GM21367 (cell line): ENCODE results near the gene HSPB6.
"Not testable (repeated sequence)": the region's sequence is repeated elsewhere in the genome, so short reads cannot be mapped to it uniquely, and the experiment has no call there.

Source experiments
- ATAC-seq: cut with Tn5 transposase; IDR thresholded peaks from one replicate; pipeline ENCODE4 v1.9.1; 2021; ENCODE audit not compliant: unreplicated experiment

Gene HSPB6

GRCh38 chr19:35732540-35733179 lies 24.2 kb downstream of the HSPB6 start:
- no peak for ATAC-seq

GRCh38 chr19:35731779-35732405 lies 24.9 kb downstream of the HSPB6 start:
- ATAC-seq = no peak

DNA sequence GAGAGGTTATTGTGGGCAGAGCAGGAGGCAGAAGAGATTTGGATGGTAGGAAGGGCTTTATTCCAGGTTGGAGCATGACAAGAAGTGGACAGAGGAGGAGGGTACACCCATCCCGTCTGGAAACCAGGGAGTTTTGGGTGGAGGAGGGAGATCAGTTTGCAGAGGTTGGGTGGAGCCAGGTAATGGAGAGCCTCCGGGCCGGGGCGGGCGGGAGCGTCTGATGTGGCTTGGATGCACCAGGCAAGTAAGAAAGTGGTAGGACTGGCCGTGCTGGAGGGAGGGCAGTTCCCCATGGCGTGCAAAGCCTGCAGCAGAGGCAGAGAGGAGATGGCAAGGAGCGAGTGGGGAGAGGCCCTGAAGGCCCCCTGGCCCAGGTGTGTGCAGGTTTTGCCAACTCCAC lies 25.5 kb downstream of the HSPB6 start:
- no peak for ATAC-seq

DNA sequence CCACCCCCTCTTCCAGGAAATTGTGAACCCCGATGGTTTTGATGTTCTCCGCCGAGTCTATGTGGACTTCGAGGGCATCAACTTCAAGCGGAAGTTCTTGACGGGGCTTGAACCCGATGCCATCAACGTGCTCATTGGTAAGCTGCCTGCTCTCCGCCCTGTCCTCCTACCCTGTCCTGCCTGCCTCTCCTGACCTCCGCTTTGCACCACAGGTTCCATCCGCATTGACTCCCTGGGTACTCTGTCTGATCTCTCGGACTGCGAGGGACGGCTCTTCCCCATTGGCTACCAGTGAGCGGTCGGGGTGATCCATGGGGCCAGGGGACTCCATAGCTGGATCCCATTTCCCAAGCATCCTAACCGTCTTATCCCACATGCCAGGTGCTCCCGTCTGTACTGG lies 26.5 kb downstream of the HSPB6 start:
- no peak for ATAC-seq

- no peak for ATAC-seq
Observed at GRCh38 chr19:35729763-35730162, 27.1 kb downstream of the HSPB6 start.

DNA sequence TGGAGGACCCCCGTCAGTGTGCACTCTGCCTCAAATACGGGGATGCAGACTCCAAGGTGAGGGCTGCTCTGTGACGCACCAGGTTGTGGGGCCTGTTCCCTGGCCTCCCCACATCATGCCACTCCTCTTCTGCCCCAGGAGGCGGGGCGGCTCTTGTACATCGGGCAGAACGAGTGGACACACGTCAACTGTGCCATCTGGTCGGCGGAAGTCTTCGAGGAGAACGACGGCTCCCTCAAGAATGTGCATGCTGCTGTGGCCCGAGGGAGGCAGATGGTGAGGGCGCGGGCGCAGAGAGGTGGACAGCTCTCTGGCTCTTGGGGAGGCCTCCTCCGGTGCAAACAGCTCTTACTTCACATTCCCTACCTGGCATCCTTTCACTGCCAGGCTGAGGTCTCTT lies 27.8 kb downstream of the HSPB6 start:
- ATAC-seq = no peak

- ATAC-seq = no peak
Observed at GRCh38 chr19:35727956-35728706, 28.7 kb downstream of the HSPB6 start.

DNA sequence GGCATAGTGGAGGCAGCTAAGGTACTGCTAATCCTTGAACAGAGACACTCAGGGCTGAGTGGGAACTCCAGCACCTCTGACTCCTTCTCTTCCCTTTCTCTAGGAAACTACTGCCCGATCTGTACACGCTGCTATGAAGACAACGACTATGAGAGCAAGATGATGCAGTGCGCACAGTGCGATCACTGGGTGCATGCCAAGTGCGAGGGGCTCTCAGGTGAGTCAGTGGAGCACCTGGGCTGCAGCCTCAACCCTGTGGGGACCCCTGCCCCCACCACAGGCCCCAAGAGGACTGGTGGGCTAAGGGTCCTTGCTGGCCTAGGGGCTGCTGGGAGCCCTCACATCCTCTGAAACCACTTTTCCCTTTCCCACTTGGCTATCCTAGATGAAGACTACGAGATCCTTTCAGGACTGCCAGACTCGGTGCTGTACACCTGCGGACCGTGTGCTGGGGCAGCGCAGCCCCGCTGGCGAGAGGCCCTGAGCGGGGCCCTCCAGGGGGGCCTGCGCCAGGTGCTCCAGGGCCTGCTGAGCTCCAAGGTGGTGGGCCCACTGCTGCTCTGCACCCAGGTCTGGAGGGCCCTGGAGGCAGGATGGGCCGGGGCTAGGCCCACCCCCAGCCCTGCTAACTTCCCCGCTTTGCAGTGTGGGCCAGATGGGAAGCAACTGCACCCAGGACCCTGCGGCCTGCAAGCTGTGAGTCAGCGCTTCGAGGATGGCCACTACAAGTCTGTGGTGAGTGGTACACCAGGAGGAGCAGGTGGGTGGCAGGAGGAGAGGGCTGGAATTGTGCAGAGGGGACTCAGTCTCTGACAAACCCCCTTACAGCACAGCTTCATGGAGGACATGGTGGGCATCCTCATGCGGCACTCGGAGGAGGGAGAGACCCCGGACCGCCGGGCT lies 29.5 kb downstream of the HSPB6 start:
- ATAC-seq = no peak

DNA sequence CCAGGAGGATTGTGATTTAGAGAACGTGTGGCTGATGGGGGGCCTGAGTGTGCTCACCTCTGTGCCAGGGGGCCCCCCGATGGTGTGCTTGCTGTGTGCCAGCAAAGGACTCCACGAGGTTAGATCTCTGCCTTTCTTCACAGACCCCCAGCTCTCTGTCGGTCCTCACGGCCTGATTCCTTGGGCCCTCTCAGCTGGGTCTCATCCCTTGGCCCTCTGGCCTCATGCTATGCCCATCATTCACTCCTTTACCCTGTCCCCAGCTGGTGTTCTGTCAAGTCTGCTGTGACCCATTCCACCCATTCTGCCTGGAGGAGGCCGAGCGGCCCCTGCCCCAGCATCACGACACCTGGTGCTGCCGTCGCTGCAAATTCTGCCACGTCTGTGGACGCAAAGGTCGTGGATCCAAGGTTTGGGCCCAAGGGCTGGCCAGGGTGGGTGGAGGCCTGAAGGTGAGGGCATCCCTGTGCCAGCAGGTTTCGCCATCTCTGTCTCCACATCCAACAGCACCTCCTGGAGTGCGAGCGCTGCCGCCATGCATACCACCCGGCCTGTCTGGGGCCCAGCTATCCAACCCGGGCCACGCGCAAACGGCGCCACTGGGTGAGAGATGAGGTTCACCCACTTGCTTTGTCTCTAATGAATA lies 31.5 kb downstream of the HSPB6 start:
- no peak for ATAC-seq

- no peak for ATAC-seq
Observed at GRCh38 chr19:35724560-35724959, 32.3 kb downstream of the HSPB6 start.

DNA sequence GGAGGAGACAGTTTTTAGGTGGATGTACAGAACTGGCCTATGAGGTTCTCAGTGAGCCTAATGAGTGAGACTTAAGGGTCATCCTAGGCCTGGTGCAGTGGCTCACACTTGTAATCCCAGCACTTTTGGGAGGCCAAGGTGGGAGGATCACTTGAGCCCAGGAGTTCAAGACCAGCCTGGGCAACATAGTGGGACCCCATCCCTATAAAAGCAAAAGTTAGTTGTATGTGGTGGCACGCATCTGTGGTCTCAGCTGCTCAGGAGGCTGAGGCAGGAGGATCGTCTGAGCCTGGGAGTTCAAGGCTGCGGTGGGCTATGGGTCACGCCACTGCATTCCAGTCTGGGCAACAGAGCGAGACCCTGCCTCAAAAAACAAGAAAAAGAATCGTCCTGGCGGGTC lies 32.7 kb downstream of the HSPB6 start:
- ATAC-seq = not testable (repeated sequence)

- no peak for ATAC-seq
Observed at GRCh38 chr19:35723671-35724070, 33.2 kb downstream of the HSPB6 start.

DNA sequence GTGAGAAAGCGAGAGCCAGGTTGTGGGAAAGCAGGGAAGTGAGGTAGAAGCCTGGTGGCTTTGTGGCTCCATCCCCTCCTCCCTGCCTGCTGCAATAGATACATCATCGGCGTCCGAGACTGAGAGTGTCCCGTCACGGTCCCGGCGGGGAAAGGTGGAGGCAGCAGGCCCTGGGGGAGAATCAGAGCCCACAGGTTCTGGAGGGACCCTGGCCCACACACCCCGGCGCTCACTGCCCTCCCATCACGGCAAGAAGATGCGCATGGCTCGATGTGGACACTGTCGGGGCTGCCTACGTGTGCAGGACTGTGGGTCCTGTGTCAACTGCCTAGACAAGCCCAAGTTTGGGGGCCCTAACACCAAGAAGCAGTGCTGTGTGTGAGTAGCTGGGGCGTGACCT lies 33.9 kb downstream of the HSPB6 start:
- ATAC-seq = no peak

DNA sequence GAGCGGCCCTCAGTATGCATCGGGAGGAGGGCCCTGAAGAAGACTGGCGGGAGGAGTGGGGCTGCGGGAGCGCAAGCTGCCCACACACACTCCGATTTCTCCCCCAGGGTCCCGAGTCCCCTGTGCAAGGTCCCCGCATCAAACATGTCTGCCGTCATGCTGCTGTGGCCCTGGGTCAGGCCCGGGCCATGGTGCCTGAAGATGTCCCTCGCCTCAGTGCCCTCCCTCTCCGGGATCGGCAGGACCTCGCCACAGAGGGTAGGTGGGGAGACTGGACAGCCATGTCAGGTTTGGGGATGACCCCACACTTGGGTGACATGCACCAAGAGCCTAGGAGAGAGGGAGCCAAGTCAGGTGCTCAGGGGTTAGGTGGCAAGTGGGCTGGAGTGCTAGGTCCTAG lies 34.4 kb downstream of the HSPB6 start:
- no peak for ATAC-seq

DNA sequence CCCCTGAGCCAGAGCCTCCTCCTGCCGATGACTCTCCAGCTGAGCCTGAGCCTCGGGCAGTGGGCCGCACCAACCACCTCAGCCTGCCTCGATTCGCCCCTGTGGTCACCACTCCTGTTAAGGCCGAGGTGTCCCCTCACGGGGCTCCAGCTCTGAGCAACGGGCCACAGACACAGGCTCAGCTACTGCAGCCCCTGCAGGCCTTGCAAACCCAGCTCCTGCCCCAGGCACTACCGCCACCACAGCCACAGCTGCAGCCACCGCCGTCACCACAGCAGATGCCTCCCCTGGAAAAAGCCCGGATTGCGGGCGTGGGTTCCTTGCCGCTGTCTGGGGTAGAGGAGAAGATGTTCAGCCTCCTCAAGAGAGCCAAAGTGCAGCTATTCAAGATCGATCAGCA lies 35.5 kb downstream of the HSPB6 start:
- ATAC-seq = no peak

GRCh38 chr19:35720648-35721047 lies 36.2 kb downstream of the HSPB6 start:
- no peak for ATAC-seq

- no peak for ATAC-seq
Observed at GRCh38 chr19:35720163-35720524, 36.7 kb downstream of the HSPB6 start.

DNA sequence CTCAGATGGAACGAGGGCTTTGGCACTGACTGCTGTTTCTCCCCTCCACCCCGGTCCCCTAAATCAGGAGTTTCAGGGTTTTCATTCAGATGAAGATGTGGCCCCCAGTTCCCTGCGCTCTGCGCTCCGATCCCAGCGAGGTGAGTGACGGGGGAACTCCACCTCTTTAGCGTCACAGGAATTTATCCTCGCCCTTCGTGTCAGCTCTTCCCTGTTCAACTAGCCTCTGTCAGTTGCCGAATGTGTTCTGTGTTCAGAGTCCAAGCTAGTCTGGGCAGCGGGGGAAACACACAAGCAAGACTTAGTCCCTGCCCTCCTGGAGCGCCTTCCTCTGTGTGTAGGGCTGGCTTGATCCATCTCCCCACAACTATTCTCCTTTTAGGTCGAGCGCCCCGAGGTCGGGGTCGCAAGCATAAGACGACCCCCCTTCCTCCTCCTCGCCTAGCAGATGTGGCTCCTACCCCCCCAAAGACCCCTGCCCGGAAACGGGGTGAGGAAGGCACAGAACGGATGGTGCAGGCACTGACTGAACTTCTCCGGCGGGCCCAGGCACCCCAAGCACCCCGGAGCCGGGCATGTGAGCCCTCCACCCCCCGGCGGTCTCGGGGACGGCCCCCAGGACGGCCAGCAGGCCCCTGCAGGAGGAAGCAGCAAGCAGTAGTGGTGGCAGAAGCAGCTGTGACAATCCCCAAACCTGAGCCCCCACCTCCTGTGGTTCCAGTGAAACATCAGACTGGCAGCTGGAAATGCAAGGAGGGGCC lies 37.2 kb downstream of the HSPB6 start:
- ATAC-seq = no peak

- ATAC-seq = no peak
Observed at GRCh38 chr19:35718345-35719041, 38.3 kb downstream of the HSPB6 start.
